Epidermal melanocyte (primary cell): Measurements from ENCODE around the gene FPGS.
"Not testable (repeated sequence)": the region's sequence is repeated elsewhere in the genome, so short reads cannot be mapped to it uniquely, and the experiment has no call there.

Experiments
- DNase-seq: peaks from one replicate; pipeline ENCODE4 v3.0.0; 2011; ENCODE audit warnings: low spot score; ENCODE audit not compliant: insufficient read length

Gene FPGS

GRCh38 chr9:127812011-127812410 lies 9.3 kb downstream of the FPGS start:
- DNase-seq, result no peak

- DNase-seq, result no peak
Observed at GRCh38 chr9:127812936-127813675, 10.4 kb downstream of the FPGS start.

GRCh38 chr9:127813686-127814226 lies 11.1 kb downstream of the FPGS start:
- no peak for DNase-seq

GRCh38 chr9:127814619-127815511 lies 12.2 kb downstream of the FPGS start:
- no peak for DNase-seq

GRCh38 chr9:127815512-127816361 lies 13.1 kb downstream of the FPGS start:
- DNase-seq, result no peak

- no peak for DNase-seq
Observed at GRCh38 chr9:127816362-127816725, 13.7 kb downstream of the FPGS start.

GRCh38 chr9:127816728-127817127 lies 14.0 kb downstream of the FPGS start:
- DNase-seq, result no peak

- no peak for DNase-seq
Observed at GRCh38 chr9:127817881-127818434, 15.3 kb downstream of the FPGS start.

GRCh38 chr9:127818574-127818973 lies 15.9 kb downstream of the FPGS start:
- DNase-seq, result no peak

- DNase-seq, result no peak
Observed at GRCh38 chr9:127822108-127822507, 19.4 kb downstream of the FPGS start.

- DNase-seq, result no peak
Observed at GRCh38 chr9:127825319-127826051, 22.8 kb downstream of the FPGS start.

GRCh38 chr9:127826253-127826913 lies 23.7 kb downstream of the FPGS start:
- DNase-seq, result no peak

- DNase-seq, result peak; percentile 90
Observed at GRCh38 chr9:127828262-127829031, 25.8 kb downstream of the FPGS start.

- no peak for DNase-seq
Observed at GRCh38 chr9:127829205-127829906, 26.7 kb downstream of the FPGS start.

GRCh38 chr9:127832248-127832647 lies 29.6 kb downstream of the FPGS start:
- no peak for DNase-seq

- DNase-seq, result no peak
Observed at GRCh38 chr9:127833555-127833954, 30.9 kb downstream of the FPGS start.

- peak; percentile 45 for DNase-seq
Observed at GRCh38 chr9:127835991-127836516, 33.4 kb downstream of the FPGS start.

GRCh38 chr9:127836561-127836960 lies 33.9 kb downstream of the FPGS start:
- not testable (repeated sequence) for DNase-seq
